GM19328 (cell line): ENCODE data around the gene ENHO.

Experiments used
- ATAC-seq: cut with Tn5 transposase; IDR thresholded peaks from one replicate; pipeline ENCODE4 v1.9.1; 2021; ENCODE audit warnings: mild to moderate bottlenecking, moderate library complexity; ENCODE audit not compliant: unreplicated experiment

Gene ENHO

DNA sequence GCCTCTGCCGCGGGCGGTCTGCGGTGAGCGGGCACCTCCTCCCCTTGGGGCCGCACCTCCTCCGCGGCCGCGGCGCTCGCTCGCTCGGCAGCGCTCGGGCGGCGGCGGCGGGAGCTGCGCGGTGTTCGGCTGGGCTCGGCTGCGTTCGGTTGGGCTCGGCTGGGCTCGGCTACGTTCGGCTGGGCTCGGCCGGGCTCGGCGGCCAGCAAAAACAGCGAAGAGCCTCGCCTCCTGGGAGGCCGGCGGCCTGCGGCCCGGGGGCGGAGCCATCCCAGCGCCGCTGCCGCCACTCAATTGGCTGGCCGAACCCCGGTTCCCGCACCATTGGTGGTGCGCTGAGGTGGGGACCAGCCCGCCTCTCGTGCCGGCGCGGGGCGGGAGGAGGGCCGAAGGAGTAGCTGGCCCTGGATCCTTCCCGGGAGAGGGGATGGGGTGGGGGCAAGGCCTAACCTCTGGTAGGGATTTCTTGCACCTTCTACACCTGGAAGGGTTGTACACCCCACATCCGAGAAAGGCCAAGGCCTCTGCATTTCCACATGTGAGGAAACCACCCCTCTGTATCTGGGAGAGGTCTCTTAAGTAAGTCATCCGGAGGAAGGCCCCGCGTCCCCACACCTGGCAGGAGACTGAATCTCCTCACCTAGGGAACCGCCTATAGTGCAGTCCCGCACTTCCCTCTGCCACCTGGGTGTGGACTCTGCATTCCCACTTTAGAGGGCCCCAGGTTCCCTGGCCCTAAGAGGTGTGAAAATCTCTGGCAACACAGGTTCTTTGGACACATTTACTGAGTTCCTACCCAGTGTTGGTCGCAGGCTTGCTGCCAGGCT lies at the start of gene ENHO:
ENHO (minus strand) TSS at position 20 of the 827 bp plus-strand sequence. CDS start 1,295 bp downstream, outside the sequence.
- peak; percentile 86 for ATAC-seq

GRCh38 chr9:34572092-34572491 lies 49.3 kb upstream of the ENHO start:
- ATAC-seq, result no peak

DNA sequence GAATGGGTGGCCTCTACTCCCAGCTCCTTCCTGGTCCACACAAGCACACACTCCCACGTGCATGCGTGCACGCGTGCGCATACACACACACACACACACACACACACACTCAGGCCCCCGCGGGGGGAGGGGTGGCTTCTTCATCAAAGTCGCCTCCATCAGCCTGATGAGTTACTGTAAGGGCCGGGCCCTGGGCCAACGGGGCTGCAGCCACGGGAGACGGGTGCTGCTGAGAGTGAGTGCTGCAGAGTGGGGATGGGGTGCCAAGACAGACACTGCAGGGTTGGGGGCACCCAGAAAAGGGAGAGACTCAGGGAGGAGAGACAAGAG lies 48.7 kb upstream of the ENHO start:
- ATAC-seq, result no peak

- ATAC-seq, result no peak
Measured at GRCh38 chr9:34570809-34571480, 48.2 kb upstream of the ENHO start.

GRCh38 chr9:34570376-34570775 lies 47.6 kb upstream of the ENHO start:
- no peak for ATAC-seq

DNA sequence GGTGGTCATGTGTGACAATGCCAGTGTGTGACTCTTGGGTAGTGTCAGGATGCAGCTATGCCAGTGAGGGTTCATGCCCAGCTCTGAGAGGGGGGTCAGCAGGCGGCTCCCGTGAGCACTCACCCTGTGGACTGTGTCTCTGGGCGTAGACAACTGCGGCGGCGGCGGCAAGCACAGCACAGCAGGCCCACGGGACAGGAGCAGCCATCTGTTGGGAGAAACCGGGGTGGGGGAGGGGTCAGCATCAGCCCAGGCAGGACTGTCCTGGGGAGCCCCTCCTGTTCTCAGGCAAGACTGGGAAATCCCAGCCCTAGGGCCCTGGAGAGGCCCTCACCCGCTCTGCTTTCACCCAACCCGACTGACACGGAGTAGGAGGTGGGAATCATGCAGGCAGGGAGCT lies 46.0 kb upstream of the ENHO start:
- ATAC-seq, result no peak

DNA sequence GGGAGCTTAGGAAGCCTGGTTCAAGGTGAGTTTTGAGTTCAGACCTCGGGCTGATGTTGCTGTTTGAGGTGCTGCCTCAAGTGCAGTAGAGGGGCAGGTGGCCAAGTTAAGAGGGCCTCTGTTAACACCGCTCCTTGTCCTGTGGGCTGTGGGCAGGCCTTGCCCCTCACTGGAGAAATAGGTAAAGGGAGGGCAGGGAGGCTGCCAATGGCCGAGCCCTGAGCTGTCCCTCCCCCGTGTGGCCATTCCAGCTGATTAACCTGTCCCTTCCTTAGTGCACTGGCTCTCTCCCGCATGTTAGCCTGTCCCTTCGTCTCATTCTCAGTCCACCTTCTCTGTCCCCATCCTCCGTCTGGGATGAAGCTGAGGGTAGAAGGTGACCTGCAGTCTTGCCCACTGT lies 45.3 kb upstream of the ENHO start:
- ATAC-seq, result no peak

GRCh38 chr9:34566972-34567371 lies 44.2 kb upstream of the ENHO start:
- no peak for ATAC-seq

DNA sequence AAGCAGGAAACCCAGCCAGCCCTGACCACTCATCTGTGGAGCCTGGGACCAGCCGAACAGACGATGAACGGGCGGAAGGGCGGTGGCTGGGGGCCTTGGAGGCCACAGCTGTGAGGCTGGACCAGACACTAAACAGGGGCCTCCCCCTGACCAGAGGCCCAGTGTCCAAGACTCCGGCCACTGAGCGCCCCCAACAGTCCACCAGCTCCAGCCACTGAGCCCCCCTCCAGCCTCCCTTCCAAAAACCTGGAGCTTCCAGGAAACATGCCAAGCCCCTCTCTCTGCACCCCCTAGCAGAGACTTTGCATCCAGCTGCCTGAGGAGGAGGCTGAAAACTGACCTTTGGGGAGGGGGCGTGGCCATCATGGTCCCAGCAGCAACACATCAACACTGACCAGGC lies 43.5 kb upstream of the ENHO start:
- ATAC-seq, result no peak

DNA sequence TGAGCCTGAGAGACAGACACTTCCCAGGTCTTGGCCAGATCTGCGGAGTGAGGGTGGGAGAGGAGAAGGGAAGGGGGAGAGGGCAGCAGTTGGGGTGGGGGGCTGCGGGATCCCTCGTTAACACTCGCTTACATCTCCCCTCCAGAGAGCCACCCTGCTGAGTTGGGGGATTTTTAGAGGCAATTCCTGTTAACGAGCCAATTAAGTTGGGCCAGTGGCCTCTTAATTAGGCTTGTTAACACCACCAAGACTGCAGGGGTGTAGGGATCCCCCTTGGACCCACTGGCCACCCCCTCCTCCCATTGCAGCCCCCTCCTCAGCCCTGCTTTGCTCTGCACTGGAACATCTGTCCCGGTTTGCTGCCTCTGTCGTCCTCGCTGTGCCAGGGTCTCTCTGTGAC lies 43.1 kb upstream of the ENHO start:
- ATAC-seq, result no peak

- ATAC-seq, result no peak
Measured at GRCh38 chr9:34564617-34565016, 41.8 kb upstream of the ENHO start.

- no peak for ATAC-seq
Measured at GRCh38 chr9:34563262-34563661, 40.5 kb upstream of the ENHO start.

DNA sequence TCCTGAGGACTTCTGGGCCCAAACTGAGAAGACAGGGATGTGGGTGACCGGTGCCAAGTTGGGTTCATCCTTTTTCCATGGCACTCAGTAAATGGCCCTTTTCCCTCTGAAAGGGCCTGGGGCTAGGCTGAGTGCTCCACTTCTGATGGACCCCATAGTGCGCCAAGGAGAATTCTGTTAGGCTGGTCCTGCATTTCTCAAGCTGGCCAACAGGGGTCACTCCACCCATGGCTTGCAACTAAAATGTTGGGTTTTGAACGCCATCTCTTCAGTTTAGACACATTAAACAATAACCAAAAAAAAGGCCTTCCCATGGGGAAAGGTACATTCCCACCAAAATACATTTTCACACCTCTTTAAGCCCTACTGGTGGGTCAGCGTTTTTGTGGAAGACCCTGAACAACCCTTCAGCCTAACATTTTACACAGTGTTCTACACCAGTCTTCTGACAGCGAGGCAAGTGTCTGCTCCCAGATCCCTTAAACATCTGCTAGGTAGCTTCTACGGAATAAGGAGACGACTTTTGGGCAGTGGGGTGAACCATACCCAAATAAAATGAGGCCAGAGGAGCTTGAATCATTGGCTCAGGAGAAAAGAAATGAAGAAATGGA lies 39.5 kb upstream of the ENHO start:
- ATAC-seq, result no peak

DNA sequence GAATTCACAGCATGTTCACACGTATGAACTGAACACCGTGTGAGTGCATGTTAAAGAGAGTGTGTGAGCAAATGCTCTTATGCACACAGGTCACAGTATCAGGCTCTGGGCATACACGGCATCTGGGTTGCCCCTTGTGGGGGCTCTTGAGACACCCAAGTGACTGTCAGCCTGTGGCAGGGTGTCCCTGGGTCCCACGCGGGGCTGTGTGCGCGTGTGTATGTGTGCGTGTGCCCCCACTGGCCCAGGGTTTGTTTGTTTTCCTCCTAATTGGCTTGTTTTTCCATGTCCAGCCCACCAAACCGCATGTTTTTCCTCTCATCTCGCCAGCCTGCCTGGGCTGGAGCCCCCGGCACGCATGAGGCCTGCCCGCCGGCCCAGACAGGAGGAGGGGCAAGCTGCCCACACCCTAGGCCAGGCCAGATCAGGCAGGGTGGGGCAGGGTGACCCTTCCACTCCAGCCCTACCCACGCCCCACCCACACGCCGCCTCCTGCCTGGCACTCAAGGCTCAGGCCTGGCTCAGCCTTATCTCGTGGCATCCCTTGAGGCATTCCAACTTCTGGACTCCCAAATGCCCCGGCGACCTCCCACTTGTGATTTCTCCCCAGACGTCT lies 37.9 kb upstream of the ENHO start:
- ATAC-seq, result no peak

DNA sequence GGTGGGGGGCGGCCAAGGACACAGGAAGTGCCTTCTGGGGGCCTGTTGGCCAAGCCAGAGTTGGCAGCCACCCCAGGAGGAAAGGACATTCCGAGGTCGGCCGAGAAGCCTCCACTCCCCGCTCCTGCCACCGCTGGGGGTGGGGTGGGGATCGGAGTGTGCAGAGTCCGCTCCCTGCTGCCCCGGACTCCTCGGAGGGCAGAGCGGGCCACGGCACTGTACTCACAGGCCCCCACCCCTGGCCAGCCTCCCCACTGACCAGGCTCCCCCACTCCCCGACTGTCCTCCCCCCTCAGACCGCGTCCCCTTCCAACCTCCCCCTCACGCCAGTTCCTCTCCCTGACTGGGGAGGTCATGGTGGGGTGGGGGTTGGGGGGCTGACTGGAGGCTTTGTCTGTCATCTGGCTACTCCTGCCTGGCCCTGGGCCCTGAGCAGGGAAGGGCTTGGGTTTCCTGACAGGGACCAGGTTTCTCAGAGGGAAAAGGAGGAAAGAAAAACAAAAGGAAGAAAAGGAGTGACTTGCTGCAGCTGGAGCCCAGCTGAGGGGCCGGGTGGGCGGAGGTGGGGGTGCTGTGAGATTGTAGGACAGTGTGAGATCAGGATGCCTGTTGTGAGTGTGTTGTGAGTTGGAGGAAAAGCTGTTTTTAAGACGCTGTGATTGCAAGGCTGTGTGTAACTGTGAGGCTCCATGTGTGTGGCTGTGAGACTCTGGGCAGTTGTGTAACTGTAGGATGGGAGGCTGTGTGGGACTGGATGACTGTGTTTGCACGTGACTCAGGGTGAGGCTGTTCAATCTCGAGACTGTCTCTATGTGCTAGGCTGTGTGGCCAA lies 37.0 kb upstream of the ENHO start:
- no peak for ATAC-seq

DNA sequence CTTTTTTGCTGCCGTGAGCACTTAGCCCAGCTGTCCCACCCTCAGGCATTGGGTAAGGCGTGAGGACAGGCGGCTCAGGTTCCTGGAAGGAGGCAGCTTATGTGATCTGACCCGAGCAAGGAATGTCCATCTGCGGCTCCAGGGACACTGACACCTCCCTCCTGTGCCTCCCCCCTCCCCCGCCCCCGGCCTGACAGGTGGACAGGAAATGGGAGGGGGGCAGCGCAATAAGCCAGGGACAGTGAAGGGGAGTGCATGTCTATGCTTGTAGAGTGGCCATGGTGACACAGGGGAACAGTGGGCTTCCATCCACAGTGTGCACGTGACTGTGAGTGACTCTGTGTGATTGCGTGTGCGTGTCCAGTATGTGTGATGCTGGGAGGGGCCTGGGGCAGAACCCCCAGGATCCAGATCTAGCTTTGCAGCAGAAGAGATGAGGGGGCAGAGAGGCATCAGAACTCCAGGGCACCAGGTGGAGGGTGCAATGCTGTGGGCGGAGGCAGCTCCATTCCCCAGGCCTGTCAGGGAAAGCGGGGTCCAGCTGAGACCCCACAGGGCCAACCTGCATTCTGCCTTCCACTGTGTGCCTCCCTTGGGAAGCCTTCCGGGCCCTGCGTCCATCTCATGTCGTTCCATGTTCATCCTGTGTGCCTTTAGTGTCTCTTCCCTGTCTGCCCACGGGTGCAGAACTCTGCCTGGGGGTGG lies 36.3 kb upstream of the ENHO start:
- no peak for ATAC-seq

DNA sequence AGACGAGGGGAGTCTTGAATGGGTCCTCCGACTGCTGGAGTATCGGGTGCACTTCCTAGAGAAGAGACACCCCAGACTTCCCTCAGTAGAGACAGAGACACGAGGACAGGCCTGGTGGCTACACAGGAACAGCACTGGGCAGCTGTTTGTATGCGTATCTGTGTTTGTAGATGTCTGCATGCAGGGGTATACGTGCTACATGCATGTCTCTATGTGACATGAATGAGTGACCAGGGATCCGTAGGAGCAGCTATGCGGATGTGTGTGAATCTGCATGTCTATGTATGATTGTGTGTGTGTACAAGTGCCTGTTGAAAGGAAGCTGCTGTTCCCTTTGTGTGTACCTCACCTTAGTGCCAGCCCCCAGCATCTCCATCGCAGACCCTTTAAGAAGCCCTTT lies 35.6 kb upstream of the ENHO start:
- ATAC-seq, result no peak

DNA sequence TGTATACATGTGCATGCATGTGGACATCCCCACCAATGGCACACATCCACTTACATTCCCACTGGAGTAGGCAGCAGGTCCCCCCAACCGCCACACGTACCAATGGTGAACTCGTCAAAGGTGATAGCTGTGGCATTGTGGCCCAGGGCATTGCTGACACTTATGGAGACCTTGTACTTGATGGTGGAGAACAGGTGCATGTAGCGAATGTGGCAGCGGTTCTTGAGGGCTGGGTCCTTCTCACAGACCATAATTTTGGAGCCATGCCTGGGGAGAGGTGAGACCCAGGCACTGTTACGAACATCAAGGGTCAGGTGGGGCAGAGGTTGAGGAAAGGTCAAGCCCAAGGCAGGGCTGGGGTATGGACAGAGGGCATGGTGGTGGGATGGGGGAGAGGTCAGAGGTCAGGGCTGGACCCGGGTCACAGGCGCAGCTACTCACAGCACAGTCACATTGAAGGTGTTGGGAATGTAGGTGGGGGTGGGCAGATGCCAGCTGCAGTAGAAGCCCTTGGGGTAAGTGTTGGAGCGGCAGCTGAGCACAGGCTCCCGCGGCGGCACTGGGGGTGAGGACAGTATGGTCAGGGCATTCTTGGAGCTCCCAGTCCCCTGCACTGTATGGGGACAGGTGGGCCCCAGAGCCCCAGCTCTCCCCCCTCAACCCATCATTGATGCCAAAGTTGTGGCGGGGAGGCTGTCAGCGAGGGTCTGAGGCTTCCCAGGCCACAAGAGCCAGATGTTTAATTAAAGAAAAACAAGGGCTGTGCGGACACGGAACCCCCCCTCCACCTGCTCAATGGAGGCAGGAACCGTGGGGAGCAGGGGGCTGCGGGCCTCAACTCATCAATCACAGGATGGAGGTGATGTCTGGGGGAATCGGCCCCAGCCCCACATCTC lies 34.9 kb upstream of the ENHO start:
- no peak for ATAC-seq

DNA sequence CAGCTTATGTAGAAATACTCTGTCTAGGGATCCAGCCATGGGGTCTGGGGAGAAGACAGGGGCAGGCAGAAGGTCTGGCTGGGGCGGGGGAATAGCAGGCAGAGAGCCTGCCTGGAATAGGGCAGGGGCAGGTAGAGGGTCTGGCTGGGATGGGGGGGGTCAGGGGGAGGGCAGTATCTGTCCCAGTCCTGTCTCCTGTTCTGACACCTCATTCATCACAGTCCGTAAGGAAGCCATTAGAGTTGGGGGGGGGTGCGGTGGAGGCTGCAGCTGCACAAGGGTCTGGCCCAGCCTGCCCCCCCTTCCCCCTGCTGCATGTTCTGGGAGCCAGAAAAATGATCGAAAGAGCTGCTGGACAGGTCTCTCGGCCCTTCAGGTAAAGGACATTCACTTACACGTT lies 34.2 kb upstream of the ENHO start:
- ATAC-seq, result no peak
